MV-4-11 (cell line): Measurements from ENCODE around the gene NHSL2.
A peak's percentile ranks its signal among the peaks of the same experiment; 100 is the strongest.
"Not testable (repeated sequence)": the region's sequence is repeated elsewhere in the genome, so short reads cannot be mapped to it uniquely, and the experiment has no call there.

Experiments
- DNase-seq: peaks from one replicate; lab custom pipeline; 2025; lab: John Stamatoyannopoulos, UW

Gene NHSL2

DNA sequence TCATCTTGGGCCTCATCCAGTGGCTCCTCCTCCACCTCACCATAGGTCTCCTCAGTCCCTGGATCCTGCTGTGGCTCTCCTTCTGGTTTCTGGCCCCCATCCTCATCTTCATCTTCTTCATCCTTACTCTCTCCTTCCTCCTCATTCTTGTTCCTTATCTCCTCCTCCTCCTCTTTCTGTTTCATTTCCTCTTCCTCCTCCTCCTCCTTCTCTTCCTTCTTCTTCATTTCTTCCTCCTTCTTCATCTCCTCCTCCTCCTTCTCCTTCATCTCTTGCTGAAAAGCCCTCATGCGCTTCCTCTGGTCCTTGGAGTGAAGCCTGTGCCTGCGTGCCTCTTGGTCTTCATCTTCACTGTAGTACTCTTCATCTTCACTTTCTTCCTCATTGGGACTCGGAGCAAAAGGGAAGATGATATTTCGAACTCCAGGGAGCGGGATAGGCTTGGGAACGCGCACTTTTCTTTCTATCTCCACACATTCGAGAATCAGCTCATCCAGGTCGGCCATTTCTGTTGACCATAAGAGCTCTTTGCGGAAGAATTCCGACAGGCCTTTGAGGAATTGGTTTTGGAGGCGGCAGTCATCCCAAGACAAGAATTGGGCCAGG is 219.6 kb downstream of the NHSL2 start:
- DNase-seq, result peak; percentile 1

DNA sequence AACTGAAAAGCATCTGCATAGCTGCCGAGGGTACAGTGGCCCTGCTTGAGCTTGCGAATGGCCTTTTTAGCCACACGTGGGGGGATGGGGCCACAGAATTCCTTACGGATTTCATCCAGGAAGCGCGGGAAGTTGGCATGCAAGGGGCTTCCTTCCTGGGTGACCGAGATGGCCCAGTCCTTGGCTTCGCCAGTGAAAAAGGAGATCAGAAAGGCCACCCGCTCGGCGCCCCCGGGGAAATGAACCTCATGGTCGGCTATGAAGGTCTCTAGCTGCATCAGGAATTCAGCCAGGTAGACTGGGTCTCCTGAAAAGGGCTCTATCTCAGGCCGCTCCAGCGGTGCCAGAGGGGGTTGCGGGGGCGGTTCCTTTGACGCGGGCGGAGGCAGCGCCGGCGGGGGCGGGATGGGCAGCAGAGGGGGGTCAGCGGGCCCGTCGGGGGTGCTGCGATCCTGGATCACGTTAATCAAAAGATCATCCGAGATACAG is 220.2 kb downstream of the NHSL2 start:
- DNase-seq, result no peak

DNA sequence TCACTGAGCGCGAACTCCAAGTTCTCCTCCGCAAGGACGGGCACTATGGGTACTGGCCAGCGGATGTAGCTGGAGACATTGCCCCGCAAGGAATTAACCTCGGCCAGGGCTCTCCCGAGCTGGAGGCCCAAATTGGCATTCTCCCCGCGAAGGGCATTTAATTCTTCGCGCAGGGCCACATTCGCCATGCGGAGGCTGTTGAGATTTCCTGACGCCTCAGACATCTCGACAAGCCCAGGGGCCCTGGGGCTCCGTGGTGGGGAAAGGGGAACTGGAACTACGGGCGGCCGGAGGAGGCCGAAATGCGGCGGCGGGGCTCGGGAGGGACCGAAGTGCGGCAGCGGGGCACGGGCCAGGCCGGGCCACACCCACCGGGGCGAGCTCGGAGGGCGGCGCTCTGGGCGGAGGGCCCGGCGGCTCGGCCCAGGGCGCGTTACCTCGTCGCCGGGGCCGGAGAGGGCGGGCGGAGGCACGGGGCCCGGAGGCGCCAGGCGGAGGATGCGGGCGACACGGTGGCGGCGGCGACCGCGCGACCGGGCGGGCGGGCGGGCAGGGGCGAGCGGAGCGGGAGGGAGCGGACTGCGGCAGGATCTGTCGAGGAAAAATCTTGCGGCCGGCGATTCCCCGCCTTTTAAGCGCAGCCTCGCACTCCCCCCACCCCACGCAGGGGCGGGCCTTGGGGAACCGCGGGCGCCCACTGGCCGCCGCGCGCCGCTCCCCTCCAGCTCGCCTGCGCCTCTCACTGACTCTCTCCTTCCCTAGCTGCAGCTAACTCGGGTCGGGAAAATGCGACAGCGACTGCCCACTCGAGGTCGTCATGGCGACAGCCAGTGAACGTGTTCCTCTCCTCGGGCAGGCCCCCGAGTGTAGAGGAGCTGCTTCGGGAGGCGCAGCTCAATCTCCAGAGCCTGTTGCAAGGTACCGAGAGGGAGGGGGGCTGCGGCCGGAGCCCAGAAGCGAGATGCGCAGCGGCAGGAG is 221.0 kb downstream of the NHSL2 start, which contains the start of gene RTL5:
Gene RTL5 (minus strand): TSS at position 599 of the 978 bp plus-strand sequence.
- peak; percentile 65 for DNase-seq

DNA sequence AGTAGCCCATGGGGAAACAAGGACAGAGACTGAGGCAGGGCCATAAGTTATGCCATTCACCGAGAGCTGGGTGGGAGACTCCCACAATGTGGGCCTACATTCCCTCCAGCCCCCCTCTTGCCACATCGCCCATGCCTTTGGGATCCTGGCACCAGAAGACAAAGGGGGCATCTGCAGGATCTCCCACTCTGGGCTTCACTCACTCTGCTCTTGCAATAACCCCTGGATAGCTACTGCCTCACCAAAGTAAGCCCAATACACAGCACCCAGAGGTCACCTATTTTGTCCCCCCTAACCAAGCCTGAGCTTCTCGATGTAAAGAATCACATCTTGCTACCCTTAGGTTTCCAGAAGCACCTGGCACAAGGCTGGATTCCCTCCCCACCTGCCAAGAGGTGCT is 221.8 kb downstream of the NHSL2 start:
- no peak for DNase-seq

DNA sequence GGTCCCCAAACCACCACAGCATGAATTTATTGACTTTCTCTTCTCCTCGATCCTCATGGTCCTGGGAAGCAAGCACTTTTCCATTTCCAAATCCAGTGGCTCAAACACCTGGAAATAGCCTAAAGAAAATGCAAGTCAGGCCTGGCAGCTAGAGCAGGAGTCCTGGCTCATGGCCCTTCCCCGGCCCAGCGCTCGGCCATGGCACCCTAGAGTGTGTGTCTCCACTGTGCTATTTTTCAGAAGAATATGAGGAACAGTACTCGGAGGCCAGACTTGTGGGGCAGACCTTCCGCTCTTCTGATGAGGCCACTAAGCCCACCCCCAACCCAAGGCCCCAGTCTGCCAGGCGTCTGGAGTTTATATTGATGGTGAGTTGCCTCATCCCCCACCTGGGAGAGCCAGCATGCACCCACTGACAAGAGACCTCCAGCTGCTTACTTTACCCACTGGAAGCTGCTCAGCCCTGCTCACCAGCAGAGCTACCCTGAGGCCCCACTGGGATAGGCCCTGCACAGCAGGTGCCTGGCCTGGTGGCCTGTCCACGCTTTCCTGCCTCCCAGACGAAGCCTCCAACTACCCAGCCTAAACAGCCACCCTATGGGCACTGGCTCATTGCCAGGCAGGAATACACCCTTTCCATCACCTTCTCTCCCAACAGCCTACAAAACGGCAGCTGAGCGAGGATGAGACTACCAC is 223.4 kb downstream of the NHSL2 start:
- DNase-seq, result no peak

DNA sequence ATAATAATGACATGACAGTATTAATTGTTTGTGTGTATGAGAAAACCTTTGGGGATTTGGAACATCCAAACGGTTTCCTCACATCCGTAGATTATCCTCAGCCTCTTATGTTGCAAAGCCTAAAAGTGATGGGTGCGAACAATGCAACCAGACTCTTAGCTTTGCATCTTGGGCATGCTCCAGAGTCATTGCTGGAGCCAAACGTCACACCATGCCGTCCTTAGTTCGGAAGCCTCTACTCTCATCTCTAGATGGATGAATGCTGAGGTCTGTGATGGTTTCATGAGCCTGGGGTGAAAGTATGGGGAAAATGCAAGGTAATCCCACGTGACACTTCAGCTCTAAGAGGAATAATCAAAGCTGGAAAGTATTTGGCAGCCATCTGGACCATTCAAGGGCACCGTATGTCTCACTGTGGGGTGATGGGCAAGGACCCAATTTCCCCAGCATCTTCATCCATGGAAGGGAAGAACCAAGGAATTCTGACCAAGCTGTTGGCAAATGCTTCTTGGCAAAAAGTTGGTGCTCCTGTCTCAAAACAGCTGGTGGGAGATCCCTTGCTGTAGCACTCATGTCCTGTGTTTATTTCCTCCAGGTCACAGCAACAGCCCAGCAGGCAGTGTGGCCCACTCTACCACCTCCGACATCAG is 227.3 kb downstream of the NHSL2 start:
- DNase-seq, result no peak

DNA sequence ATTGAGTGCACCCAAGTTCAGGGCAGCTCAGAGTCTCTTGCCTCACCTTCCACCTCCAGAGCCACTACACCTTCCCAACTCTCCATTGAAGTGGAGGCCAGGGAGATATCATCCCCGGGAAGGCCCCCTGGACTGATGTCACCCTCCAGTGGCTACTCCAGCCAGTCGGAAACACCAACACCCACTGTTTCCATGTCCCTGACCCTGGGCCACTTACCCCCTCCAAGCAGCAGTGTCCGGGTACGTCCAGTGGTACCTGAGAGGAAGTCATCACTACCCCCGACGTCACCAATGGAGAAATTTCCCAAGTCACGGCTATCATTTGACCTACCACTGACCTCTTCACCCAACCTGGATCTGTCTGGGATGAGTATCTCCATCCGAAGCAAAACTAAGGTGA is 228.9 kb downstream of the NHSL2 start:
- no peak for DNase-seq

DNA sequence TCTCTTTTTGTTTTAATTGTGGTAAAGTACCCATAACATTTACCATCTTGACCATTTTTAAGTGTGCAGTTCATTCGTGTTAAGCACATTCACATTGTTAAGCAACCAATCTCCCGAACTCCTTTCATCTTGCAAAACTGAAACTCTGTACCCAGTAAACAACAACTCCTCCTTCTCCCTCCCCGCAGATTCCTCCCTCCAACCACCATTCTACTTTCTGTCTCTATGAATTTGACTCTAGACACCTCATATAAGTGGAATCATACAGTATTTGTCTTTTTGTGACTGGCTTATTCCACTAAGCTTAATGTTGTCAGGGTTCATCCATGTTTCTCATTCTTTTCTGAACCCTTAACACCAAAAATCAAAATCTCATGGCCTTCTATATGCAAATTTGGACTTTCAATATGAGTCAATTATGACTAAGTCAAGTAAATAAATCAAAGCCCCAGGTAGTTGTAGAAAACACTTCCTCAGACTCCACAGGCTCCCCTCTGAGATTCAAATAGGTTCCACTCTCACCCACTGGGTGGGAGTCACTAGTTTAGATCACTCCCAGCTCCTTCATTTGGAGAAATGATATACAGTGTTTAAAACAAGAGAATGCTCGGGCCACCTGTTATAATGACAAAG is 230.8 kb downstream of the NHSL2 start:
- DNase-seq, result peak; percentile 39

DNA sequence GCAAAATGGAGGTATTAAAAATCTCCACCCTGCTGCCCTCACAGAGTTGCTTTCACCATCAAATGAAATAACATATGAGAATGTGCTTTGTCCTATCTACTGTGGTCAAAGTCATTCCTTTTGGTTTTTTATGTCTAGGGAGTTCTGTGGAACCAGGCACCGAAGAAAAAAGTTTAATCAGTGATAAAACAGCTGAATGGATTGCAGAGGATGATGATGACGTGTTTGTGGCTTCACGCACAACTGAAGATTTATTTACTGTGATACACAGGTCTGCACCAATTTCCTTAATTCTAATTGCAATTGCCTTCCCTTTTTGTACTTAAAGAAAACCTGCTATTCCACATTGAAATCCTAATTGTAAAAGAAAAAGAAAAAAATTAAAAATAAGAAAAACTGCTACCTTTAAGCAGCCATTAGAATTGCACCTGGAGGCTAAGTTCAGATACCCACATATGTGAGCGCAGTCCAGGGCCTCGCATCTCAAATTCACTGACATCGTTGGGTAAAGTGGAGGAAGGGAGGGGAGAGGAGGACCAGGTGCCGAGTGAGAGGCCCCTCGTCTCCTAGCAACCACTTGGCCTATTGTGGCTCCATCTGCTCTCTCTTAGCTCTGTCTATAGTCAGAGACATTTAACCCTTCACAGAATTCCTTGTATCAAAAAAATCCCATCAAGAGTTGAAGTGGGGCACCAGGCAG is 231.6 kb downstream of the NHSL2 start:
- peak; percentile 14 for DNase-seq

DNA sequence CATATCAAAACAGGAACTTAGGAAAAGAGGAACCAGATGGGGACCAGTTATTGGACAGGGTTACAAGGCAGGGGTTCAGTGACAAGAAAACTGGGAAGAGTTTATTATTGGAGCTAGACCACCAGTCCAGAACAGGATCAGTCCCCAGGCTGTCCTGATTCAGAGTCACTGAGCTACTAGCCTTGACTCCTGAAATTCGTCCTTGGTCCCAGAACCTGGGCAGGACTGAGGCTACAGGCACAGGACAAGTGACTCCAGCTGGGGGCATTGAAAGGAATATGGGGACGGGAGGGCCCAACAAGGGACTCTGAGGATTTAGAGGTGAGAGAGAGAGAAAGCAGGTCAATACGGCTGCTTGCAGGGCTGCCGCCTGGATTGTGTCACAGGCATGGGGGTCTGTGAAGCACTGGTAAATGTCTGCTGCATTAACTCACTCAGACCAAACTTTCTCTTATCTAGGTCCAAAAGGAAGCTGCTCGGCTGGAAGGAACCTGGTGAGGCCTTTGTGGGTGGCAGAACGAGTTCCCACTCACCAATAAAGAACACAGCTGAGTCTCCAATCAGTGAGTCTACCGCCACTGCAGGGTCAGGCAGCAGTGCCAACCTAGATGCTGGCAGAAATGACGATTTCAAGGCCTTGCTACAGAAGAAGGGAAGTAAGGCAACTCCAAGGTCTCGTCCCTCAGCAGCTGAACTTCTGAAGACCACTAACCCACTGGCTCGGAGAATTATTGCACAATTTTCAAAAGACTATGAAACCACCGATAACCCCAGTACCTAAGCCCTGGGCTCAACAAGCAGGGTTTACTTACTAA is 232.4 kb downstream of the NHSL2 start:
- peak; percentile 80 for DNase-seq

DNA sequence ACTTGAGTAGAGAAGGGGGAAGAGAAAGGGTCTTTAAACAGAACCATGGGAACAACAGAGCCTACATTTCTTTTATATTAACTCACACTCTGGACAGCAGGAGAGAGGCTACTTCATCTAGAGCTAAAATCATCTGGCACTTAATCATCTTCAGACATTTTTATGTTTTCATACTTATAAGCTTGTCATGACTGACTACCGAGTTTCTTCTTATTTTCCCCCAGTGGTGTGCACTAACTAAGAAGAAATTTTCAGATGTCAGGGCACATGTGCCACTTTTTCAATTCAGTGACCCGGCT is 232.9 kb downstream of the NHSL2 start:
- DNase-seq, result no peak

DNA sequence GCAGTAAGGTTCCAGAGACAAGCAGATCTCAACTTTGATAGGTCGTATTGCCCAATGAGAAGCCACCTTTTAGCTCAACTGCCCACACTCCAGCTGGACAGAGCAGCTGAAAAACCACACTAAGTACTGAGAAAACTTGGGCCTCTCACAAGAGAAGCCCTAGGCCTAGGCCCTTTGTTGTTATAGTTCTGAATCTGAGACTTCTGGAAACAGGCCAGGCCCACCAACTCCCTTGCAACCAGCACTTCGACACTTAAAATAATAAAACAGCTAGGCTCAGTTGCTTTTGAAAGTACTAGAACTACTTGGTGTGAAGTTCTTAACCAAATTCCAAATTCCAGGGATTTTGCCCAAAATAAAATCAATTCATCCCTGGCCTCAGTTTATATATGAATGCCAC is 234.5 kb downstream of the NHSL2 start:
- DNase-seq, result no peak

DNA sequence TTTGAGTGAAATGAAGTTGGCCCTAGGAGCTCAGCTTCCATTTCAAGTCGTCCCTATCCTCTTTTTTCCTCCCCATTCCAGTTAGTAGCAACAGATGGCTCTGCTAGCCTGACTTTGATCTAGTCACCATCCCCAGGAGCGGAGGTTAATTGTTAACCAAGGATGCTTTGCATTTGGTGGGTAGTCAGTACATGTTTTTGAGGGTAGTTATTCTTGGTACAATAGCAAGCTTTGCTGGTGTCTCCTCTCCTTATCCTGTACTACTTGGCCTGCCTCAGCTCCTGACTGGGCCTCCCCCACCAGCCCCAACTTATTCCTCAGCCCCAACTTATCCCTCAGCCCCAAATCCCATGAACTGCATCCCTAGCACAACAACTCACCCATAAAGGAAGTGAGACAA is 235.9 kb downstream of the NHSL2 start:
- DNase-seq, result no peak

DNA sequence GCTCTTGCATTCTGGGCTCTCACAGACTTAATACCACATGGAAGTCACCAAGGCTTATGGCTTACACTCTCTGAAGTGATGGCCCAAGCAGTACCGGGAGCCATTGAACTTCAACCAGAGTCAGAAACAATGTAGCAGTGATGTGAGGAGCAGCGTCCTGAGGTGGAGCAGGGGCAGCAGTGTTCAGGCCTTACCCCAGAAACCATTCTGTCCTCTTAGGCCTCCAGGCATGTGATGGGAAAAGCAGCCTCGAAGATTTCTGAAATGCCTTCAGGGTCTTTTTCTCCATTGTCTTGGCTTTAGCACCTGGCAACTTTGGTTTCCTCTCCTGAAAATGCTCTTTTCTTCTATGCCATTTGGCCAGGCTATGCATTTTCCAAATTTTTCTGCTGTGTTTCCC is 248.1 kb downstream of the NHSL2 start:
- no peak for DNase-seq

DNA sequence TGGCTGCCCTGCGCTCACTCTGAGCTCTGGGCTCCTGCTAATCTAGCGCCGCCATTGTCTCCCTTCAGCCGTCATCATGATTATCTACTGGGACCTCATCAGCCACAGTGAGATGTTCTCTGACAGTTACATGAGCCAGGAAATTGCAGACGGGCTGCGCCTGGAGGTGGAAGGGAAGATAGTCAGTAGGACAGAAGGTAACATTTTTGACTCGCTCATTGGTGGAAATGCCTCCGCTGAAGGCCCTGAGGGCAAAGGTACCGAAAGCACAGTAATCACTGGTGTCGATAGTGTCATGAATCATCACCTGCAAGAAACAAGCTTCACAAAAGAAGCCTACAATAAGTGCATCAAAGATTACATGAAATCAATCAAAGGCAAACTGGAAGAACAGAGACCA is 249.1 kb downstream of the NHSL2 start:
- no peak for DNase-seq

DNA sequence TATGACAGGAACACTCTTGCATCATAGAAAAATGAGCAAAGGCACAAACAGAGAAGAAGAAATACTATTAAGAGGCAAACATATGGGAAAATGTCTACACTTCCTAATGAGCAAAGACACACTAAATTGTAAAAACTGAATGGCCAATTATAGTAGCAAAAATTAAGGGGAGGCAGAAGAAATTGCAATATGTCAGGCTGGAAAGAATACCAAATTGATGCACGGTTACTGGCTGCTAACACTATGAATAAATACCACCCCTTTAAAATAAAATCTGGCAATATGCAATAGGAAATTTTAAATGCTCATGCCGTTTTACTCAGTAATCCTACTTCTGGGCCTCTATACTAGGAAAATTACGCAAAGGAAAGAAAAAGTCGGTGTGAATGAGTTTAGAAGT is 254.9 kb downstream of the NHSL2 start:
- DNase-seq, result no peak

DNA sequence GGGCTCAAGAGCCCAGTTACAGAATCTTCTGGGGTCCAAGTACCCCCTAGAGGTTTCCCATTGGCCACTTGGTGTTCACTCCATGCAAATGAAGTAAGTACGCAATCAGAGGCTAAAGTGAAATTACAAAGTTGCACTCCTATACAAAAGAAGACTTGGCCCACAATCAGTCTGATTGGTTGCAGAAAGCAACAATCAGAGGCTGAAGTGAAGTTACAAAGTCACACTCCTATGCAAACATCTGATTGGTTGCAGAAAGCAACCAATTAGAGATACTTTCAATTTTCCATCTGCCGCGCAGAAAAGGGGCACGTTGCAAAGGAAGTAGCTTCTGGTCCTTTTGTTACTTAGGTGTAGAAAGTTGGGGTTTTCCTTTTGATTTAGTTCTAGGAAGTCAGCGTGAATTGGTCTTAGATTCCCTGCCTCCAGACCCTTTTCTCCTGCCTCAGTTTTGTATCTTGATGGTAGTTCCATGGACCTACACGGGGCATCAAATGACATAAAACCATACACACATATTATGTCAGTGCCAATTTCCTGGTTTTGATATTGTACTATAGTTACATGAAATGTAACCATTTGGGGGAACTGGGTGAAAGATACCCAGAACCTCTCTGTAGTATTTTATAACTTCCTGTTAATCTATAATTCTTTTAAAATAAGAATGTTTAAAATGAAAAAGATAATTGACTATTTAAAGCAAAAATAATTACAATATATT is 258.5 kb downstream of the NHSL2 start:
- DNase-seq, result no peak

DNA sequence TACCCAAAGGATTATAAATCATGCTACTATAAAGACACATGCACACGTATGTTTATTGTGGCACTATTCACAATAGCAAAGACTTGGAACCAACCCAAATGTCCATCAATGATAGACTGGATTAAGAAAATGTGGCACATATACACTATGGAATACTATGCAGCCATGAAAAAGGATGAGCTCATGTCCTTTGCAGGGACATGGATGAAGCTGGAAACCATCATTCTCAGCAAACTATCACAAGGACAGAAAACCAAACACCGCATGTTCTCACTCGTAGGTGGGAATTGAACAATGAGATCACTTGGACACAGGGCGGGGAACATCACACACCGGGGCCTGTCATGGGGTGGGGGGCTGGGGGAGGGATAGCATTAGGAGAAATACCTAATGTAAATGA is 265.6 kb downstream of the NHSL2 start:
- DNase-seq, result not testable (repeated sequence)

DNA sequence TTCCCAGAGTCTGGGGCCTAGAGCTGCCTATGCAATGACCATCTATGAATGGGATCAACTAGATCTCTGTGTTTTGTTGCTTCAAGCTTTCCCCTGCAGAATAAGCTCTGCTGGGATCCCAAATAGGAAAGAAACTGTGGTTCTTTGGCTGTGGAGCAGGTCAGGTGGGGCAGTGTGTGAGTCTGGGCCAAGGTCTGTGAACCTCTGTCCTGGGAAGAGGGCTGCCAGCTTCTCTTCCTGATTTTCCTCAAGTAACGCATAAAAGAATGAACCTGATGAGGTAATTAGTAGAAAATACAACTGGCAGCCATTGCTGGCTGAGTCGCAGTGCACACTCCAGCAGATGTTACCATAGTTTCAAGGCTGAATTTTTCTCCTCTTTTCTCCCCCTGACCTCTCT is 266.3 kb downstream of the NHSL2 start:
- no peak for DNase-seq

DNA sequence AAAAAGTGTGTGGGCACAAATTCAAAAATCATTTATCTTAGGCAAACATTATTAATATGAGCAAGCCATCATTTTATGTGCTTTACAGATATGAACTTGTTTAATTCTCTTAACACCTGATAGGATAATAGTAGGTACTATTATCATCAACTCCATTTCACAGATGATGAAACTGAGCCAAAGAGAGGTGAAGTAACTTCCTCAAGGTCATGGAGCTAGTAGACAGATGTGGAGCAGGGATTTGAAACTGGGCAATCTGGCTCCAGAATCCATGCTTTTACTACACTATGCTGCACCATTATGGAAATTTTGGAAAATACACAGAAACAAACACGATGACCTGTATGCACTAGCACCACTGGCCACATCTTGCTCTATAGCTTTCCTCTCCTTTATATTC is 269.9 kb downstream of the NHSL2 start:
- DNase-seq, result peak; percentile 5
